WERI-Rb-1 (cell line): ENCODE data around the gene B4GALNT3.

Experiments
- DNase-seq: peaks from one replicate; pipeline ENCODE4 v3.0.0-alpha.2; 2020
- H3K27ac ChIP-seq: fragments of 250-450 bp; sonication (Bioruptor Pico); 2 replicates; pipeline ENCODE4 v1.5.1; 2020; ENCODE audit warnings: mild to moderate bottlenecking, moderate library complexity
- H3K27me3 ChIP-seq: fragments of 250-450 bp; sonication (Bioruptor Pico); 2 replicates; pipeline ENCODE4 v1.5.1; 2021; ENCODE audit warnings: mild to moderate bottlenecking, low read depth, moderate library complexity; ENCODE audit not compliant: insufficient read depth, severe bottlenecking
- H3K36me3 ChIP-seq: fragments of 250-450 bp; sonication (Bioruptor Pico); 2 replicates; pipeline ENCODE4 v1.5.1; 2020; ENCODE audit warnings: mild to moderate bottlenecking, moderate library complexity
- H3K4me3 ChIP-seq: 2 replicates; pipeline ENCODE4 v1.5.1; 2011; ENCODE audit warnings: low read depth, mild to moderate bottlenecking, control low read depth, low read length
- H3K9me3 ChIP-seq: fragments of 250-450 bp; sonication (Bioruptor Pico); 2 replicates; pipeline ENCODE4 v1.5.1; 2021; ENCODE audit warnings: mild to moderate bottlenecking, moderate library complexity; ENCODE audit not compliant: severe bottlenecking
- TF ChIP-seq, protein P1 (sequence below): IDR thresholded peaks from 2 replicates; pipeline ENCODE4 v1.5.1; 2011; ENCODE audit warnings: low read depth, mild to moderate bottlenecking, control low read depth, inconsistent platforms, low read length

The B4GALNT3 gene

DNA sequence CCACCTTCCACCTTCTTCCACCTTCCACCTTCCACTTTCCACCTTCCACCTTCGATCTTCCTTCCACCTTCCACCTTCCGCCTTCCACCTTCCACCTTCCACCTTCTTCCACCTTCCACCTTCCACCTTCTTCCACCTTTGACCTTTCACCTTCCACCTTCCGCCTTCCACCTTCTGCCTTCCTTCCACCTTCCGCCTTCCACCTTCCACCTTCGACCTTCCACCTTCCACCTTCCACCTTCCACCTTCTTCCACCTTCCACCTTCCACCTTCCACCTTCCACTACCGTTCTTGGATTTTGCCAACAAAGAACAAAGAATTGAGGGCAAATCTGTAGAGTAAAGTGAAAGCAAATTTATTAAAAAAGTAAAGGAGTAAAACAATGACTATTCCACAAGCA, 53.2 kb downstream of the B4GALNT3 start:
- Histone ChIP-seq H3K9me3 (no peaks in the 10 kb centered on the region), H3K4me3 (no peak overlapping the region), H3K27me3 (no peaks in the 10 kb centered on the region), H3K36me3 (no peaks in the 10 kb centered on the region), H3K27ac (no peak overlapping the region)
- no peak for DNase-seq
- TF ChIP-seq, protein P1, sequence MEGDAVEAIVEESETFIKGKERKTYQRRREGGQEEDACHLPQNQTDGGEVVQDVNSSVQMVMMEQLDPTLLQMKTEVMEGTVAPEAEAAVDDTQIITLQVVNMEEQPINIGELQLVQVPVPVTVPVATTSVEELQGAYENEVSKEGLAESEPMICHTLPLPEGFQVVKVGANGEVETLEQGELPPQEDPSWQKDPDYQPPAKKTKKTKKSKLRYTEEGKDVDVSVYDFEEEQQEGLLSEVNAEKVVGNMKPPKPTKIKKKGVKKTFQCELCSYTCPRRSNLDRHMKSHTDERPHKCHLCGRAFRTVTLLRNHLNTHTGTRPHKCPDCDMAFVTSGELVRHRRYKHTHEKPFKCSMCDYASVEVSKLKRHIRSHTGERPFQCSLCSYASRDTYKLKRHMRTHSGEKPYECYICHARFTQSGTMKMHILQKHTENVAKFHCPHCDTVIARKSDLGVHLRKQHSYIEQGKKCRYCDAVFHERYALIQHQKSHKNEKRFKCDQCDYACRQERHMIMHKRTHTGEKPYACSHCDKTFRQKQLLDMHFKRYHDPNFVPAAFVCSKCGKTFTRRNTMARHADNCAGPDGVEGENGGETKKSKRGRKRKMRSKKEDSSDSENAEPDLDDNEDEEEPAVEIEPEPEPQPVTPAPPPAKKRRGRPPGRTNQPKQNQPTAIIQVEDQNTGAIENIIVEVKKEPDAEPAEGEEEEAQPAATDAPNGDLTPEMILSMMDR, result no peak

DNA sequence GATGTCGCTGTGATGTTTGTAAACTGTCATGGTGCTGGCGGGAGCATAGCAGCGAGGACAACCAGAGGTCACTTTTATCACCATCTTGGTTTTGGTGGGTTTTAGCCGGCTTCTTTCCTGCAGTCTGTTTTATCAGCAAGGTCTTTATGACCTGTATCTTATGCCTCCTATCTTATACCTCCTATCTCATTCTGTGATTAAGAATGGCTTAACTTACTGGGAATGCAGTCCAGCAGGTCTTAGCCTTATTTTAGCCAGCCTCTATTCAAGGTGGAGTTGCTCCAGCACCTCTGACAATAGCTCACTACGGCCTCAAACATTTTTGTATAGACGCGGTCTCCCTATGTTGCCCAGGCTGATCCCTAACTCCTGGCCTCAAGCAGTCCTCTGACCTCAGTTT, 53.7 kb downstream of the B4GALNT3 start:
- Histone ChIP-seq H3K4me3 (no peak overlapping the region), H3K27me3 (no peaks in the 10 kb centered on the region), H3K9me3 (no peaks in the 10 kb centered on the region), H3K36me3 (no peaks in the 10 kb centered on the region), H3K27ac (no peak overlapping the region)
- TF ChIP-seq, protein P1, result no peak
- DNase-seq, result no peak

DNA sequence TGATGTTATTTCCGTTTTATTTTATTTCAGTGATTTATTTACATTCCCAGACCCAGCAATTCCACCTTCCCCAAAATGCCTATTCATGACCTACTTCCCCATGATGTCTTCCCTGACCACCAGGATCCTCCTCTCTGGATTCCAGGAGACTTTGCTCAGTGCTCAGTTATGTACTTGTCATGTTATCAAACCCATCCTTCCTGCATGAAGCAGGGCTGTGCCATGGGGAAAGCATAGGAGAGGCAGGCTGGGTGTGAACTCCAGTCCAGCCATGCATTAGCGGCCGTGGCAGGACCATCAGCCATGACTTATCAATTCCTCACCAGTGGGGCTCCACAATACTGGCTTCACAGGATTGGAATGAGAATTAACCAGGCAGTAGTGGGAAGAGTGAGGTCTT, 57.8 kb downstream of the B4GALNT3 start:
- TF ChIP-seq, protein P1, result no peak
- no peaks in the 10 kb centered on the region for H3K27me3 ChIP-seq
- no peak overlapping the region for H3K4me3 ChIP-seq
- no peak overlapping the region; the same call in 1 of the 2 replicates for H3K27ac ChIP-seq
- no peaks in the 10 kb centered on the region for H3K9me3 ChIP-seq
- no peaks in the 10 kb centered on the region for H3K36me3 ChIP-seq
- no peak for DNase-seq

DNA sequence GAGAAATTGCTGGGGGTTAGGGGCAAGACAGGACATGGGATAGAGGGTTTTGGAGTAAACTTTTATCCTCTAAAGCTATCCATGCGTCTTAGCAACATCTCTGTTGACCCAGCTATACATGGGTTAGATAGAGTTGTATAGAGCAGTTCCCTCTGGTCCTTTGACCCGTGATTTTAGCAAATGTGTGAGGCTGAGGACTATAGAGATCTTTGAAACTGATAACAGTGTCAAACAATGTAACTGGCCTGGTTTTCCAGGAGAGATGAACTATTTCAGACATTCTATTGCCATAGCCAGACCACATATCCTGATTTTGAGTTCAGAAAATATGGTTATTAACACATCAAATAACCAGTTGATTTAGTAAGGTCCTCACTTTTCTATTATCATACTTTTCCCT, 60.4 kb downstream of the B4GALNT3 start:
- Histone ChIP-seq H3K27me3 (no peaks in the 10 kb centered on the region), H3K36me3 (no peaks in the 10 kb centered on the region), H3K9me3 (no peaks in the 10 kb centered on the region), H3K27ac (no peak overlapping the region), H3K4me3 (no peak overlapping the region)
- no peak for DNase-seq
- TF ChIP-seq, protein P1, result no peak

DNA sequence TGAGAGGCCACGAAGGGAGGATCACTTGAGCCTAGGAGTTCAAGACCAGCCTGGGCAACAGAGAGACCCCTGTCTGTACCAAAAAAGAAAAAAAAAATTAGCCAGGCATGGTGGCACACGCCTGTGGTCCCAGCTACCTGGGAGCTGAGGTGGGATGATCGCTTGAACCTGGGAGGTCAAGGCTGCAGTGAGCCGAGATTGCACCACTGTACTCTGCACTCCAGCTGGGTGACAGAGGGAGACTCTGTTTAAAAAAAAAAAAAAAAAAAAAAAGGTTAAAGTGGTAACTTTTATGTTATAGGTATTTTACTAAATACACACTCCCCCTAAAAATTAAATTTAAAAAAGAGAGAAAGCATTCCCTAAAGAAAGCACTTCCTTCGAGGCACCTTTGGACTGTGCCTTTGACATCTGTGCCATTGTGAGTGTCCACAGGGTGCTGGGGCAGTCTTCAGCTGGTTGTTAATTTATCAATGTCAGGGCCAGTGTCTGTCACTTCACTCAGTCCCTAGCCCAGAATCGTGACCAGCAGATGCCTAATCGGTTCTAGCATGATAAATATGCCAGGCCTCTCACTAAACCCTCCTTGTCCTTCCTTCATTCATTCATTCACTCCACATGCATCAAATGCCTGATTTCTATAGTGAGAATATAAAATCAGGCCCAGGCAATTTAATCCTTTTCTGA, 63.1 kb downstream of the B4GALNT3 start:
- Histone ChIP-seq H3K27me3 (no peaks in the 10 kb centered on the region), H3K9me3 (no peaks in the 10 kb centered on the region), H3K27ac (peak overlapping the region; percentile 43), H3K4me3 (no peak overlapping the region), H3K36me3 (no peaks in the 10 kb centered on the region)
- TF ChIP-seq, protein P1, result no peak
- peak; percentile 68 for DNase-seq
